Thyroid gland (tissue), 4 donors: ENCODE results near the gene RBM23.

Source experiments
- CTCF ChIP-seq, 6 experiments: fragments of 200-600 bp in 3 of 6; fragments of 450-650 bp in 3 of 6; sonication (generic) in 3 of 6; IDR thresholded peaks; one replicate each; pipeline ENCODE4 v1.5.1; 2016 to 2019; ENCODE audit warnings: antibody characterized with exemption in 6 of 6, mild to moderate bottlenecking in 2 of 6, inconsistent platforms in 1 of 6, moderate library complexity in 1 of 6
- POLR2A ChIP-seq, 2 donors: fragments of 450-650 bp; IDR thresholded peaks; one replicate each; pipeline ENCODE4 v1.6.1; 2017; ENCODE audit warnings: antibody characterized with exemption in 2 of 2, mild to moderate bottlenecking in 2 of 2, moderate library complexity in 1 of 2

- TF ChIP-seq CTCF (IDR thresholded peaks at IDR 0.05) (no peak), POLR2A (IDR thresholded peaks at IDR 0.05) (no peak)
Observed at GRCh38 chr14:22888662-22889061, 30.3 kb downstream of the RBM23 start.
